H1 (cell line): ENCODE results near the gene EPHB6. TPM values are rescaled to one million over a fixed set of nuclear protein-coding genes. Genes with fewer than 3 reads are reported as not detected.

Experiments used
- CTCF ChIA-PET: fragments of 300-600 bp; sonication (Branson Sonifier 250); formaldehyde crosslinking; loops from one replicate; lab custom pipeline; 2021; ENCODE audit not compliant: partially characterized antibody; lab: Charles Lee
- POLR2A ChIA-PET: fragments of 300-600 bp; sonication (Branson Sonifier 250); formaldehyde crosslinking; loops from one replicate; lab custom pipeline; 2021; ENCODE audit warnings: inconsistent platforms; ENCODE audit not compliant: partially characterized antibody; lab: Charles Lee
- DNase-seq, 2 experiments: peaks; one replicate each; pipeline versions ENCODE4 v3.0.0 to v3.0.0-alpha.2; 2010 to 2022; ENCODE audit warnings: low spot score in 2 of 2, low read depth in 1 of 2, mixed read lengths in 1 of 2
- FAIRE-seq: peaks from 2 replicates; lab custom pipeline; 2011; peaks lifted over from hg19 to GRCh38; lab: Jason Lieb, UNC
- H2AFZ ChIP-seq: 2 replicates; pipeline ENCODE4 v1.8.1; 2012; ENCODE audit warnings: low read length, inconsistent platforms
- H2AK5ac ChIP-seq: 2 replicates; pipeline ENCODE4 v1.6.1; 2013; ENCODE audit warnings: low read depth, low read length
- H2BK120ac ChIP-seq: replicated peaks from 2 replicates; pipeline ENCODE3; 2013; ENCODE audit warnings: low read depth, low read length, inconsistent platforms
- H2BK12ac ChIP-seq: 2 replicates; pipeline ENCODE4 v1.6.1; 2013; ENCODE audit warnings: low read depth, low read length
- H2BK15ac ChIP-seq: 2 replicates; pipeline ENCODE4 v1.6.1; 2013; ENCODE audit warnings: low read length
- H2BK20ac ChIP-seq: 2 replicates; pipeline ENCODE4 v1.6.1; 2013; ENCODE audit warnings: low read length
- H2BK5ac ChIP-seq: 2 replicates; pipeline ENCODE4 v1.6.1; 2013; ENCODE audit warnings: low read depth, low read length
- H3K14ac ChIP-seq: 2 replicates; pipeline ENCODE4 v1.6.1; 2013; ENCODE audit warnings: inconsistent platforms; ENCODE audit not compliant: insufficient read length
- H3K18ac ChIP-seq: 2 replicates; pipeline ENCODE4 v1.6.1; 2013; ENCODE audit warnings: low read length; ENCODE audit errors: extremely low read depth
- H3K23ac ChIP-seq: 2 replicates; pipeline ENCODE4 v1.6.1; 2013; ENCODE audit warnings: inconsistent platforms; ENCODE audit not compliant: insufficient read length
- H3K23me2 ChIP-seq: 2 replicates; pipeline ENCODE4 v1.6.1; 2013; ENCODE audit warnings: low read depth, low read length
- H3K27ac ChIP-seq: 2 replicates; pipeline ENCODE4 v1.6.1; 2011; ENCODE audit warnings: low read depth, low read length, inconsistent platforms
- H3K27me3 ChIP-seq, 4 experiments: replicated peaks in 1 of 4; 1 replicate in 1 of 4; 2 replicates in 3 of 4; pipeline versions ENCODE4 v1.6.1 to v1.8.1; 2011 to 2013; ENCODE audit warnings: low read length in 3 of 4, mild to moderate bottlenecking in 3 of 4, inconsistent platforms in 2 of 4, mixed read lengths in 2 of 4, moderate library complexity in 1 of 4; ENCODE audit not compliant: control insufficient read depth in 3 of 4, insufficient read depth in 3 of 4; ENCODE audit errors: extremely low read depth in 1 of 4
- H3K36me3 ChIP-seq, 4 experiments: 2 replicates each; pipeline versions ENCODE4 v1.6.1 to v1.8.1; 2011 to 2013; ENCODE audit warnings: mild to moderate bottlenecking in 4 of 4, low read length in 3 of 4, moderate library complexity in 2 of 4, control low read depth in 1 of 4, inconsistent platforms in 1 of 4; ENCODE audit not compliant: insufficient read depth in 4 of 4, control insufficient read depth in 2 of 4
- H3K4ac ChIP-seq: replicated peaks from 2 replicates; pipeline ENCODE3; 2013; ENCODE audit warnings: low read length, low read depth, mixed read lengths, inconsistent platforms; ENCODE audit not compliant: insufficient read length
- H3K4me1 ChIP-seq, 4 experiments: replicated peaks in 1 of 4; 1 replicate in 1 of 4; 2 replicates in 3 of 4; pipeline versions ENCODE4 v1.6.1 to v1.8.1; 2011 to 2013; ENCODE audit warnings: low read length in 3 of 4, inconsistent platforms in 2 of 4, mixed read lengths in 1 of 4; ENCODE audit not compliant: insufficient read depth in 4 of 4, control insufficient read depth in 3 of 4
- H3K4me2 ChIP-seq, 2 experiments: 2 replicates each; pipeline versions ENCODE4 v1.6.1 to v1.8.1; 2011 to 2013; ENCODE audit warnings: low read depth in 2 of 2, low read length in 2 of 2, control low read depth in 1 of 2, inconsistent platforms in 1 of 2, mild to moderate bottlenecking in 1 of 2; ENCODE audit not compliant: insufficient read depth in 1 of 2
- H3K4me3 ChIP-seq, 4 experiments: fragments of 200-600, 300-600 bp in 1 of 4; sonication (generic), shearing (Covaris generic), sonication (Bioruptor Twin) in 1 of 4; 2 replicates each; pipeline versions ENCODE4 v1.5.1 to v1.8.1; 2011 to 2016; ENCODE audit warnings: low read length in 4 of 4, low read depth in 3 of 4, control low read depth in 2 of 4, inconsistent platforms in 2 of 4, mild to moderate bottlenecking in 2 of 4, mixed read lengths in 1 of 4, moderate library complexity in 1 of 4; ENCODE audit not compliant: insufficient read depth in 2 of 4; ENCODE audit errors: extremely low read depth in 1 of 4
- H3K56ac ChIP-seq: replicated peaks from 2 replicates; pipeline ENCODE3; 2013; ENCODE audit warnings: low read depth, mild to moderate bottlenecking, mixed read lengths, low read length, inconsistent platforms; ENCODE audit not compliant: insufficient read length
- H3K79me1 ChIP-seq: 2 replicates; pipeline ENCODE4 v1.6.1; 2013; ENCODE audit warnings: low read depth, low read length, control low read depth
- H3K79me2 ChIP-seq, 2 experiments: 2 replicates each; pipeline versions ENCODE4 v1.6.1 to v1.8.1; 2012 to 2013; ENCODE audit warnings: low read length in 2 of 2, mild to moderate bottlenecking in 2 of 2, inconsistent platforms in 1 of 2; ENCODE audit not compliant: insufficient read depth in 2 of 2, control insufficient read depth in 1 of 2
- H3K9ac ChIP-seq, 4 experiments: replicated peaks in 1 of 4; 1 replicate in 1 of 4; 2 replicates in 3 of 4; pipeline versions ENCODE4 v1.6.1 to v1.8.1; 2011 to 2013; ENCODE audit warnings: low read depth in 3 of 4, low read length in 3 of 4, control low read depth in 2 of 4, mild to moderate bottlenecking in 2 of 4, moderate library complexity in 2 of 4, inconsistent platforms in 1 of 4; ENCODE audit errors: extremely low read depth in 1 of 4
- H3K9me3 ChIP-seq, 2 experiments: 2 replicates each; pipeline versions ENCODE4 v1.6.1 to v1.8.1; 2012 to 2013; ENCODE audit warnings: mild to moderate bottlenecking in 2 of 2, moderate library complexity in 2 of 2, control low read depth in 1 of 2, inconsistent platforms in 1 of 2, low read depth in 1 of 2, low read length in 1 of 2, mixed read lengths in 1 of 2; ENCODE audit not compliant: insufficient read depth in 2 of 2
- H4K20me1 ChIP-seq, 2 experiments: replicated peaks in 1 of 2; 2 replicates each; pipeline versions ENCODE3 to v1.8.1; 2011 to 2013; ENCODE audit warnings: inconsistent platforms in 2 of 2, low read length in 2 of 2, mild to moderate bottlenecking in 1 of 2; ENCODE audit not compliant: insufficient read depth in 2 of 2, control insufficient read depth in 1 of 2
- H4K5ac ChIP-seq: 2 replicates; pipeline ENCODE4 v1.6.1; 2013; ENCODE audit warnings: low read length, low read depth, mixed read lengths, inconsistent platforms; ENCODE audit not compliant: insufficient read length
- H4K8ac ChIP-seq: 2 replicates; pipeline ENCODE4 v1.8.0; 2013; ENCODE audit warnings: mild to moderate bottlenecking, moderate library complexity, low read length, inconsistent platforms; ENCODE audit not compliant: insufficient read depth; ENCODE audit errors: extremely low read depth
- H4K91ac ChIP-seq: replicated peaks from 2 replicates; pipeline ENCODE3; 2013; ENCODE audit warnings: low read length, mixed read lengths, inconsistent platforms; ENCODE audit not compliant: insufficient read length
- CBX5 ChIP-seq: fragments of 300-800, 300-1000 bp; sonication (generic); IDR thresholded peaks from 2 replicates; pipeline ENCODE4 v1.7.1; 2016; ENCODE audit warnings: antibody characterized with exemption, low read length, low read depth
- CBX8 ChIP-seq: fragments of 300-800, 300-1000 bp; sonication (generic); IDR thresholded peaks from 2 replicates; pipeline ENCODE4 v1.7.1; 2016; ENCODE audit warnings: low read depth, low read length, borderline replicate concordance
- CREB1 ChIP-seq: IDR thresholded peaks from 2 replicates; pipeline ENCODE4 v1.6.1; 2012; ENCODE audit warnings: inconsistent platforms
- CTCF ChIP-seq, 3 experiments: IDR thresholded peaks; 1 replicate in 2 of 3; 2 replicates in 1 of 3; pipeline versions ENCODE4 v1.5.1 to v1.6.1; 2011; ENCODE audit warnings: low read length in 3 of 3, mild to moderate bottlenecking in 3 of 3, inconsistent platforms in 2 of 3, low read depth in 1 of 3, moderate library complexity in 1 of 3; ENCODE audit not compliant: insufficient read depth in 1 of 3; ENCODE audit errors: control extremely low read depth in 1 of 3
- KDM5A ChIP-seq: fragments of 200-600 bp; IDR thresholded peaks from 2 replicates; pipeline ENCODE4 v1.7.1; 2012; ENCODE audit warnings: mild to moderate bottlenecking, low read length, inconsistent platforms, mixed read lengths
- MAX ChIP-seq: IDR thresholded peaks from 2 replicates; pipeline ENCODE4 v1.6.1; 2012; ENCODE audit warnings: inconsistent platforms
- RBBP5 ChIP-seq: IDR thresholded peaks from 2 replicates; pipeline ENCODE4 v1.7.1; 2012; ENCODE audit warnings: low read depth, mild to moderate bottlenecking, inconsistent platforms, low read length, moderate library complexity, borderline replicate concordance
- RFX5 ChIP-seq: IDR thresholded peaks from 2 replicates; pipeline ENCODE4 v1.6.1; 2011; ENCODE audit warnings: low read depth, low read length, improper control_type of control experiment, borderline replicate concordance
- SP4 ChIP-seq: IDR thresholded peaks from 2 replicates; pipeline ENCODE4 v1.6.1; 2012; ENCODE audit warnings: low read length, inconsistent platforms
- SRF ChIP-seq: IDR thresholded peaks from 2 replicates; pipeline ENCODE4 v1.6.1; 2011; ENCODE audit warnings: mild to moderate bottlenecking, low read depth, low read length, moderate library complexity
- SUZ12 ChIP-seq: fragments of 200-600 bp; sonication (generic); IDR thresholded peaks from 2 replicates; pipeline ENCODE4 v1.6.1; 2012; ENCODE audit warnings: mild to moderate bottlenecking, inconsistent platforms, low read length, moderate library complexity, mixed read lengths
- TAF1 ChIP-seq: IDR thresholded peaks from 2 replicates; pipeline ENCODE4 v1.6.1; 2011; ENCODE audit warnings: mild to moderate bottlenecking, low read depth, low read length
- WGBS, 2 experiments: shearing (Covaris generic) in 1 of 2; methylation state at CpG; one replicate each; pipeline versions ENCODE4 v1.1.6 to v1.1.7; 2013 to 2015; ENCODE audit warnings: low lambda C conversion rate in 2 of 2, mixed read lengths in 2 of 2, inconsistent platforms in 1 of 2, low coverage in 1 of 2, missing lambda C conversion rate in 1 of 2; ENCODE audit not compliant: insufficient replicate concordance in 2 of 2, insufficient coverage in 1 of 2, insufficient read length in 1 of 2; ENCODE audit errors: extremely low coverage in 1 of 2, missing lambda C conversion rate in 1 of 2; 5-methylcytosine and 5-hydroxymethylcytosine counted together
- polyA plus RNA-seq, 7 experiments: library from polyadenylated mRNA; depleted of rRNA in 3 of 7; stranded (reverse) in 5 of 7; unstranded in 2 of 7; fragments of >200 nt in 5 of 7; fragments of 200-250 nt in 2 of 7; gene quantifications; 1 replicate in 5 of 7; 2 replicates in 1 of 7; 4 replicates in 1 of 7; pipeline versions ENCODE4 v1.2.1 to v1.2.3, GENCODE V29; 2011 to 2013; ENCODE audit warnings: missing spikeins in 2 of 7, mixed read lengths in 2 of 7
- total RNA-seq: library from RNA; stranded (reverse); fragmentation: NEBNext Ultra II Directional; extraction: Animal tissue kit (Norgen Biotek cat#: 25700); gene quantifications from 2 replicates; pipeline ENCODE4 v1.2.1, GENCODE V29; 2021

The EPHB6 gene
- total and polyA plus RNA-seq, 2 of the 8 experiments (the other 6 are each of a cell fraction or from before 2014, with no cell fraction given) = 19.7 TPM

GRCh38 chr7:142873871-142874270, 19.0 kb downstream of the EPHB6 start:
- FAIRE-seq = no peak
- Histone ChIP-seq H3K23ac (no peak overlapping the region), H3K23me2 (no peaks in the 10 kb centered on the region), H3K4me1 (no peaks in the 10 kb centered on the region; a peak in 1 of 7 replicates), H2AFZ (no peak overlapping the region), H3K56ac (no peak overlapping the region), H3K27ac (no peak overlapping the region), H3K36me3 (no peaks in the 10 kb centered on the region), H3K4me2 (no peak overlapping the region), H4K8ac (no peak overlapping the region), H3K9me3 (no peaks in the 10 kb centered on the region), H2BK5ac (no peak overlapping the region), H4K91ac (no peak overlapping the region), H2BK20ac (no peak overlapping the region), H3K9ac (no peak overlapping the region), H3K79me1 (no peaks in the 10 kb centered on the region; the same call in 1 of the 2 replicates), H2BK120ac (no peak overlapping the region), H3K79me2 (no peaks in the 10 kb centered on the region), H4K20me1 (no peaks in the 10 kb centered on the region), H3K4me3 (no peak overlapping the region), H4K5ac (no peak overlapping the region), H2BK12ac (no peak overlapping the region), H3K4ac (no peak overlapping the region), H3K14ac (no peak overlapping the region), H3K27me3 (no peaks in the 10 kb centered on the region; a peak in 1 of 7 replicates), H3K18ac (no peak overlapping the region), H2BK15ac (no peak overlapping the region), H2AK5ac (no peak overlapping the region)
- WGBS, 2 experiments = 74% methylated on average over 5 of the region's 5 CpGs; no CpG with 5 or more reads in 1 of the 2 experiments
- no peak for DNase-seq
- POLR2A ChIA-PET = interaction anchor here (1.0 kb wide), 1 partner anchor 8 kb away, joined by 3 read pairs; no protein-coding TSS in a partner anchor
- CTCF ChIA-PET = interaction anchor here (0.6 to 13.9 kb wide), 44 partner anchors 7 to 435 kb away, joined by 3 to 332 read pairs (median 6); partner anchors contain the start of genes EPHB6, KEL, TRPV5 and TRPV6
- no peak for TF ChIP-seq CREB1
- TF ChIP-seq RBBP5 = no peak
- TF ChIP-seq SRF = no peak
- no peak for TF ChIP-seq KDM5A
- TF ChIP-seq TAF1 = no peak
- no peak for TF ChIP-seq SUZ12
- TF ChIP-seq CTCF (IDR thresholded peaks at IDR 0.05; ENCODE audit: control extremely low read depth in 1 of 3, insufficient read depth in 1 of 3, low read depth in 1 of 3, low read length in 3 of 3) = no peak
- no peak for TF ChIP-seq SP4
- TF ChIP-seq CBX8 = no peak
- TF ChIP-seq RFX5 = no peak
- TF ChIP-seq MAX = no peak
- no peak for TF ChIP-seq CBX5
